IPS-NIHi11 (cell line): ENCODE measurements around the gene HDHD3.
"Not testable (repeated sequence)": the region's sequence is repeated elsewhere in the genome, so short reads cannot be mapped to it uniquely, and the experiment has no call there.

Source experiments
- DNase-seq: peaks from one replicate; pipeline ENCODE4 v3.0.0; 2012; ENCODE audit warnings: mixed read lengths, low spot score

HDHD3 gene

GRCh38 chr9:113376634-113377567 is at the start of gene HDHD3:
HDHD3 (minus strand) TSS chr9:113376986; CDS start chr9:113374354, 2,632 bp downstream.
- DNase-seq = peak; percentile 96

- DNase-seq = peak; percentile 11
These were observed 48.3 kb upstream of the HDHD3 start for GRCh38 chr9:113425072-113425471.

GRCh38 chr9:113421726-113422125 is 44.9 kb upstream of the HDHD3 start:
- DNase-seq = no peak

GRCh38 chr9:113417370-113417769 is 40.6 kb upstream of the HDHD3 start:
- DNase-seq = no peak

GRCh38 chr9:113416149-113416721 is 39.4 kb upstream of the HDHD3 start:
- DNase-seq = no peak

- peak; percentile 95 for DNase-seq
These were observed 33.5 kb upstream of the HDHD3 start, which contains the start of the genes C9orf43 and POLE3 for GRCh38 chr9:113410207-113410864. C9orf43 (plus strand) TSS chr9:113410747; CDS start chr9:113413494, 2,747 bp downstream. POLE3 (minus strand) TSS chr9:113410675; CDS start chr9:113410293, 382 bp downstream.

GRCh38 chr9:113409883-113410206 is 33.1 kb upstream of the HDHD3 start:
- no peak for DNase-seq

GRCh38 chr9:113409481-113409880 is 32.7 kb upstream of the HDHD3 start:
- DNase-seq = no peak

GRCh38 chr9:113406873-113407511 is 30.2 kb upstream of the HDHD3 start:
- peak; percentile 46 for DNase-seq

GRCh38 chr9:113406353-113406752 is 29.6 kb upstream of the HDHD3 start:
- not testable (repeated sequence) for DNase-seq

GRCh38 chr9:113403646-113404045 is 26.9 kb upstream of the HDHD3 start:
- DNase-seq = no peak

GRCh38 chr9:113401027-113401792 is 24.4 kb upstream of the HDHD3 start, which contains the start of gene ALAD:
ALAD (minus strand) TSS chr9:113401284; CDS start chr9:113393559, 7,725 bp downstream.
- DNase-seq = peak; percentile 98

GRCh38 chr9:113399646-113400200 is 22.9 kb upstream of the HDHD3 start:
- DNase-seq = no peak

- DNase-seq = no peak
These were observed 22.0 kb upstream of the HDHD3 start for GRCh38 chr9:113398796-113399195.

GRCh38 chr9:113397203-113397631 is 20.4 kb upstream of the HDHD3 start:
- no peak for DNase-seq

- no peak for DNase-seq
These were observed 18.4 kb upstream of the HDHD3 start for GRCh38 chr9:113395000-113395861.

GRCh38 chr9:113393281-113393680 is 16.5 kb upstream of the HDHD3 start:
- DNase-seq = no peak

- DNase-seq = no peak
These were observed 15.1 kb upstream of the HDHD3 start for GRCh38 chr9:113391917-113392316.

- no peak for DNase-seq
These were observed 13.6 kb upstream of the HDHD3 start for GRCh38 chr9:113390192-113390960.
